GM12878 (cell line): ENCODE data around the gene SERPINF2. TPM values are rescaled to one million over a fixed set of nuclear protein-coding genes. Genes with fewer than 3 reads are reported as not detected.

Experiments used
- ATAC-seq: fragments of 200-7000 bp; cut with Tn5 transposase; 3 replicates; pipeline ENCODE4 v1.9.1; 2020; ENCODE audit warnings: mild to moderate bottlenecking, moderate library complexity
- BruUV-seq: library from RNA; stranded (reverse); fragments of 400-500 nt; replicated peaks from 2 replicates; lab custom pipeline; 2021; lab: Mats Ljungman, UMichigan
- CTCF ChIA-PET: fragments of 300-600 bp; sonication (Branson Sonifier 250); formaldehyde crosslinking; extraction: SDS; loops from one replicate; lab custom pipeline; 2021; ENCODE audit warnings: inconsistent platforms; lab: Yijun Ruan, JAX
- POLR2A ChIA-PET: fragments of 350-600 bp; formaldehyde crosslinking; extraction: SDS; loops from one replicate; lab custom pipeline; 2021; ENCODE audit warnings: inconsistent platforms; lab: Charles Lee
- RAD21 ChIA-PET: fragments of 300-600 bp; sonication (Branson Sonifier 250); formaldehyde crosslinking; loops from one replicate; lab custom pipeline; 2023; ENCODE audit warnings: antibody characterized with exemption; ENCODE audit not compliant: unreplicated experiment; lab: Charles Lee
- SMC1A ChIA-PET: fragments of 300-600 bp; sonication (Branson Sonifier 250); formaldehyde crosslinking; loops from one replicate; lab custom pipeline; 2023; ENCODE audit not compliant: unreplicated experiment, uncharacterized antibody; lab: Charles Lee
- DNase-seq: peaks from one replicate; pipeline ENCODE4 v3.0.0-alpha.2; 2011; ENCODE audit warnings: low read depth, low spot score
- FAIRE-seq: peaks from 3 replicates; lab custom pipeline; 2011; peaks lifted over from hg19 to GRCh38; lab: Jason Lieb, UNC
- H2AFZ ChIP-seq: 2 replicates; pipeline ENCODE4 v1.6.0; 2011; ENCODE audit warnings: low read depth, low read length, control low read depth; ENCODE audit not compliant: control insufficient read depth
- H3K27ac ChIP-seq: 2 replicates; pipeline ENCODE4 v1.5.1; 2011; ENCODE audit warnings: control low read depth; ENCODE audit not compliant: control insufficient read depth, insufficient read depth
- H3K27me3 ChIP-seq, 2 experiments: replicated peaks in 1 of 2; 2 replicates each; pipeline versions ENCODE4 v1.6.0 to v1.6.1; 2011; ENCODE audit warnings: low read length in 1 of 2; ENCODE audit not compliant: control insufficient read depth in 2 of 2, insufficient read depth in 2 of 2
- H3K36me3 ChIP-seq, 2 experiments: 2 replicates each; pipeline ENCODE4 v1.5.1; 2011; ENCODE audit warnings: low read length in 1 of 2; ENCODE audit not compliant: control insufficient read depth in 2 of 2, insufficient read depth in 2 of 2
- H3K4me1 ChIP-seq: 2 replicates; pipeline ENCODE4 v1.6.1; 2011; ENCODE audit warnings: mild to moderate bottlenecking, low read length, moderate library complexity, mixed read lengths; ENCODE audit not compliant: control insufficient read depth, insufficient read depth
- H3K4me2 ChIP-seq: 2 replicates; pipeline ENCODE4 v1.6.0; 2011; ENCODE audit warnings: control low read depth; ENCODE audit not compliant: control insufficient read depth, insufficient read depth
- H3K4me3 ChIP-seq: fragments of 200-600 bp; sonication (generic); 2 replicates; pipeline ENCODE4 v1.5.1; 2016
- H3K79me2 ChIP-seq: 2 replicates; pipeline ENCODE4 v1.6.0; 2011; ENCODE audit warnings: low read length; ENCODE audit not compliant: control insufficient read depth, insufficient read depth
- H3K9ac ChIP-seq: 2 replicates; pipeline ENCODE4 v1.8.0; 2011; ENCODE audit warnings: low read length, control low read depth, mixed read lengths; ENCODE audit not compliant: control insufficient read depth, insufficient read depth
- H3K9me3 ChIP-seq: replicated peaks from 3 replicates; pipeline ENCODE4 v1.5.1; 2011; ENCODE audit warnings: mild to moderate bottlenecking, low read length; ENCODE audit not compliant: control insufficient read depth, insufficient read depth
- H4K20me1 ChIP-seq: 2 replicates; pipeline ENCODE4 v1.6.0; 2011; ENCODE audit not compliant: control insufficient read depth, insufficient read depth
- BACH1 ChIP-seq: fragments of 450-650 bp; IDR thresholded peaks from 2 replicates; pipeline ENCODE4 v1.6.1; 2017; ENCODE audit warnings: mild to moderate bottlenecking, borderline replicate concordance
- BMI1 ChIP-seq: fragments of 450-650 bp; IDR thresholded peaks from 2 replicates; pipeline ENCODE4 v1.6.1; 2016; ENCODE audit warnings: mild to moderate bottlenecking, moderate library complexity, borderline replicate concordance
- CBFB ChIP-seq: IDR thresholded peaks from 2 replicates; pipeline ENCODE4 v1.6.1; 2016; ENCODE audit warnings: antibody characterized with exemption, low read depth
- CEBPB ChIP-seq, 2 experiments: fragments of 150-350 bp in 1 of 2; IDR thresholded peaks; 2 replicates each; pipeline ENCODE4 v1.6.1; 2012 to 2014; ENCODE audit warnings: low read depth in 2 of 2, low read length in 2 of 2, borderline replicate concordance in 1 of 2, inconsistent platforms in 1 of 2
- CHD1 ChIP-seq: IDR thresholded peaks from 2 replicates; pipeline ENCODE4 v1.6.1; 2012; ENCODE audit warnings: low read depth, low read length, improper control_type of control experiment
- CHD4 ChIP-seq: fragments of 200-600 bp; sonication (generic); IDR thresholded peaks from 2 replicates; pipeline ENCODE4 v1.6.1; 2016; ENCODE audit warnings: mild to moderate bottlenecking
- FOXK2 ChIP-seq: fragments of 450-650 bp; IDR thresholded peaks from 2 replicates; pipeline ENCODE4 v1.6.1; 2017; ENCODE audit warnings: mild to moderate bottlenecking, moderate library complexity
- JUND ChIP-seq: IDR thresholded peaks from 2 replicates; pipeline ENCODE4 v1.6.1; 2012; ENCODE audit warnings: low read depth, mild to moderate bottlenecking, low read length, improper control_type of control experiment, moderate library complexity
- POLR2A ChIP-seq: IDR thresholded peaks from 2 replicates; pipeline ENCODE4 v1.6.1; 2011; ENCODE audit warnings: low read depth, mild to moderate bottlenecking, low read length
- RAD51 ChIP-seq: fragments of 450-650 bp; IDR thresholded peaks from 2 replicates; pipeline ENCODE4 v1.6.1; 2016; ENCODE audit warnings: moderate library complexity, mild to moderate bottlenecking, inconsistent platforms
- RCOR1 ChIP-seq: conservative IDR thresholded peaks from 2 replicates; pipeline ENCODE4 v1.6.1; 2012; ENCODE audit warnings: low read depth, low read length, improper control_type of control experiment
- SMAD5 ChIP-seq: IDR thresholded peaks from 2 replicates; pipeline ENCODE4 v1.6.1; 2016; ENCODE audit warnings: antibody characterized with exemption, low read depth
- SUZ12 ChIP-seq: fragments of 200-600 bp; sonication (generic); IDR thresholded peaks from one replicate; pipeline ENCODE4 v1.6.1; 2018; ENCODE audit warnings: antibody characterized with exemption, mild to moderate bottlenecking; ENCODE audit not compliant: unreplicated experiment
- WRNIP1 ChIP-seq: IDR thresholded peaks from 2 replicates; pipeline ENCODE4 v1.6.1; 2011; ENCODE audit warnings: low read depth, low read length, improper control_type of control experiment, borderline replicate concordance
- WGBS: methylation state at CpG from one replicate; pipeline ENCODE4 v1.1.6; 2016; ENCODE audit warnings: low lambda C conversion rate; ENCODE audit not compliant: insufficient replicate concordance, insufficient coverage; ENCODE audit errors: missing lambda C conversion rate; 5-methylcytosine and 5-hydroxymethylcytosine counted together
- in situ Hi-C: fragments of 300-500 bp; cut with MboI; formaldehyde crosslinking; loops from 9 replicates; pipeline ENCODE4 v1.14.3; 2018; ENCODE audit warnings: mixed read lengths
- intact Hi-C: fragments of 100-400 bp; cut with micrococcal nuclease; formaldehyde crosslinking; loops from one replicate; pipeline ENCODE4 v1.14.2; 2022; ENCODE audit not compliant: unreplicated experiment
- polyA plus RNA-seq, 11 experiments: library from polyadenylated mRNA; depleted of rRNA in 4 of 11; unstranded in 6 of 11; stranded (reverse) in 5 of 11; fragments of >200 nt; fragmentation: Nextera tagmentation in 4 of 11; fragmentation: Illumina TruSeq in 1 of 11; extraction: Ambion mirVana in 4 of 11; extraction: Trizol in 1 of 11; gene quantifications; 1 replicate in 1 of 11; 2 replicates in 10 of 11; pipeline versions ENCODE4 v1.2.1 to v1.2.3, GENCODE V29; 2011 to 2016; ENCODE audit warnings: inconsistent platforms in 2 of 11, missing spikeins in 2 of 11, low read depth in 1 of 11
- total RNA-seq, 4 experiments: library from RNA; depleted of rRNA in 3 of 4; stranded (reverse); fragments of >200 nt in 3 of 4; fragmentation: Illumina TruSeq in 1 of 4; extraction: Trizol in 1 of 4; gene quantifications; 2 replicates each; pipeline versions ENCODE4 v1.2.1 to v1.2.3, GENCODE V29; 2013 to 2021

SERPINF2 gene
- total and polyA plus RNA-seq, 10 of the 15 experiments (the other 5 are each of a cell fraction or from before 2014, with no cell fraction given): 0.04 to 0.21 (median 0.12) TPM; not detected in 6

GRCh38 chr17:1765576-1765975, 22.9 kb downstream of the SERPINF2 start:
- BruUV-seq: no TSS peak
- Histone ChIP-seq H3K4me1 (peaks cover 24% of the 10 kb centered on the region), H3K9me3 (no peaks in the 10 kb centered on the region), H2AFZ (no peak overlapping the region), H3K4me3 (no peak overlapping the region), H3K27ac (no peak overlapping the region), H4K20me1 (no peaks in the 10 kb centered on the region), H3K4me2 (no peak overlapping the region), H3K9ac (no peak overlapping the region), H3K79me2 (no peaks in the 10 kb centered on the region), H3K36me3 (no peaks in the 10 kb centered on the region), H3K27me3 (no peaks in the 10 kb centered on the region; a peak in 1 of 4 replicates)
- intact Hi-C loops: no loop called here
- ATAC-seq: no peak
- no peak for DNase-seq
- WGBS: 31% methylated on average over 3 of the region's 3 CpGs
- POLR2A ChIA-PET: no interaction called here
- RAD21 ChIA-PET: interaction anchor here (0.7 to 1.1 kb wide), 3 partner anchors 44 to 116 kb away, joined by 3 to 4 read pairs (median 4); no protein-coding TSS in a partner anchor
- FAIRE-seq: no peak
- in situ Hi-C loops: no loop called here
- CTCF ChIA-PET: interaction anchor here (1.4 kb wide), 1 partner anchor 12 kb away, joined by 4 read pairs; no protein-coding TSS in a partner anchor
- TF ChIP-seq CEBPB (IDR thresholded peaks at IDR 0.05; ENCODE audit: borderline replicate concordance in 1 of 2, low read depth in 2 of 2, low read length in 2 of 2) (no peak), BACH1 (no peak), CHD1 (no peak), SUZ12 (no peak), RAD51 (no peak), SMAD5 (no peak), FOXK2 (no peak), CHD4 (no peak), CBFB (no peak), WRNIP1 (no peak), RCOR1 (no peak), JUND (no peak), POLR2A (no peak), BMI1 (no peak)
- SMC1A ChIA-PET: interaction anchor here (0.6 to 1.4 kb wide), 3 partner anchors 12 to 1531 kb away, joined by 3 to 4 read pairs (median 4); no protein-coding TSS in a partner anchor
